ENCODE measurements around the gene PLXNB3.

DNA sequence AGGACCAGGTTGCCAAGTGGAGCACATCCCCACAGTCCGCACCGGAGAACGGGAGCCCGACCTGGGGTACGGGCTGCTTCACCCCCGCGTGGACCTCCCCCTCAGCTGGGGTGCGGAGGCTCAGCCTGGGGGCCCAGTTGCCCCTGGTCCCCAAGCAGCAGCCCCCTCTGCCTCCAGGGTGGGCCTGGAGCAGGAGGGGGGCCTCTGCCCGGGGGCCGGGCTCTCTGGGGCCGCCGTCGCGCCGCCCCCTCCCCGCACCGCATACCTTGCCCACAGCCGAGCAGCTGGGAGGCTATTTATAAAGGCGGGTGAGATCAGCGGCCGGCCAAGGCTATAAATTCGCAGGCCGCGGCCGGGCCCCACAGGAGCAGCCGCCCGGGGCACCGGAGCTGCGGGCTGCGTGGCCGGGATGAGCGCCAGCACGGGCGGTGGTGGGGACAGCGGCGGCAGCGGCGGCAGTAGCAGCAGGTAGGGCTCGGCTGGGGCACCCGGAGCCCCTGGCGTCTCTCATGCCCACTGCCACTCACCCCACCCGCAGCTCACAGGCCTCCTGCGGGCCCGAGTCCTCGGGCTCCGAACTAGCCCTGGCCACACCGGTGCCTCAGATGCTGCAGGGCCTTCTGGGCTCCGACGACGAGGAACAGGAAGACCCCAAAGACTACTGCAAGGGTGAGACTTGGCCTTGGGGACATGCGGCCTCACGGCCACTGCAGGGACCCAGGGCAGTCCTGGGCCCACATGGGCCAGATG lies 16.8 kb downstream of the PLXNB3 start, which contains the start of gene SRPK3:
- TF ChIP-seq TAF1 (IDR thresholded peaks at IDR 0.05; ENCODE audit: borderline replicate concordance, insufficient read depth, low read length) = no peak
- no peak for TF ChIP-seq SIN3A (IDR thresholded peaks at IDR 0.05; ENCODE audit: borderline replicate concordance, insufficient read depth, low read length)

Data from PFSK-1 (cell line).